Breast epithelium (tissue), 4 donors: ENCODE data around the gene ARHGEF4. TPM values are rescaled to one million over a fixed set of nuclear protein-coding genes. Genes with fewer than 3 reads are reported as not detected.

Experiments
- DNase-seq, 2 donors: peaks; one replicate each; pipeline ENCODE4 v3.0.0-alpha.2; 2019; ENCODE audit warnings: low spot score in 2 of 2
- H3K27ac ChIP-seq, 2 donors: fragments of 200-600 bp; sonication (generic) in 1 of 2; one replicate each; pipeline ENCODE4 v1.5.1; 2016 to 2019; ENCODE audit warnings: mild to moderate bottlenecking in 1 of 2
- H3K27me3 ChIP-seq, 2 donors: fragments of 200-600 bp; sonication (generic) in 1 of 2; one replicate each; pipeline versions ENCODE4 v1.5.1 to v1.6.0; 2017 to 2019; ENCODE audit warnings: control low read depth in 1 of 2, mild to moderate bottlenecking in 1 of 2
- H3K36me3 ChIP-seq: fragments of 200-600 bp; one replicate; pipeline ENCODE4 v1.5.1; 2019
- H3K4me1 ChIP-seq, 2 donors: fragments of 200-600 bp; sonication (generic); one replicate each; pipeline ENCODE4 v1.5.1; 2016 to 2019; ENCODE audit warnings: control low read depth in 1 of 2
- H3K4me3 ChIP-seq, 3 donors: fragments of 200-600 bp; sonication (generic); 1 replicate in 2 of 3; 2 replicates in 1 of 3; pipeline ENCODE4 v1.5.1; 2016 to 2019; ENCODE audit warnings: mild to moderate bottlenecking in 3 of 3, moderate library complexity in 2 of 3
- H3K9me3 ChIP-seq, 2 donors: fragments of 200-600 bp; sonication (generic) in 1 of 2; one replicate each; pipeline ENCODE4 v1.5.1; 2016 to 2019; ENCODE audit warnings: control low read depth in 1 of 2
- POLR2A ChIP-seq: fragments of 450-650 bp; IDR thresholded peaks from one replicate; pipeline ENCODE4 v1.6.1; 2016; ENCODE audit warnings: antibody characterized with exemption, mild to moderate bottlenecking, moderate library complexity
- POLR2AphosphoS5 ChIP-seq, 3 donors: sonication (generic); formaldehyde crosslinking; IDR thresholded peaks; one replicate each; pipeline ENCODE4 v1.6.1; 2017; ENCODE audit warnings: antibody characterized with exemption in 3 of 3
- intact Hi-C: fragments of 100-400 bp; cut with DNase I; formaldehyde crosslinking; loops from one replicate; pipeline ENCODE4 v1.15.1; 2023; ENCODE audit warnings: low total_unique reads
- total RNA-seq, 3 donors: library from RNA; depleted of rRNA; stranded (reverse); fragments of >200 nt; gene quantifications; one replicate each; pipeline ENCODE4 v1.1.0, GENCODE V29; 2016
- TF ChIP-seq, protein P1 (sequence below), 3 donors: fragments of 450-650 bp; IDR thresholded peaks; one replicate each; pipeline ENCODE4 v1.5.1; 2016 to 2017; ENCODE audit warnings: antibody characterized with exemption in 3 of 3, mild to moderate bottlenecking in 3 of 3, moderate library complexity in 3 of 3

ARHGEF4 gene, protein sequence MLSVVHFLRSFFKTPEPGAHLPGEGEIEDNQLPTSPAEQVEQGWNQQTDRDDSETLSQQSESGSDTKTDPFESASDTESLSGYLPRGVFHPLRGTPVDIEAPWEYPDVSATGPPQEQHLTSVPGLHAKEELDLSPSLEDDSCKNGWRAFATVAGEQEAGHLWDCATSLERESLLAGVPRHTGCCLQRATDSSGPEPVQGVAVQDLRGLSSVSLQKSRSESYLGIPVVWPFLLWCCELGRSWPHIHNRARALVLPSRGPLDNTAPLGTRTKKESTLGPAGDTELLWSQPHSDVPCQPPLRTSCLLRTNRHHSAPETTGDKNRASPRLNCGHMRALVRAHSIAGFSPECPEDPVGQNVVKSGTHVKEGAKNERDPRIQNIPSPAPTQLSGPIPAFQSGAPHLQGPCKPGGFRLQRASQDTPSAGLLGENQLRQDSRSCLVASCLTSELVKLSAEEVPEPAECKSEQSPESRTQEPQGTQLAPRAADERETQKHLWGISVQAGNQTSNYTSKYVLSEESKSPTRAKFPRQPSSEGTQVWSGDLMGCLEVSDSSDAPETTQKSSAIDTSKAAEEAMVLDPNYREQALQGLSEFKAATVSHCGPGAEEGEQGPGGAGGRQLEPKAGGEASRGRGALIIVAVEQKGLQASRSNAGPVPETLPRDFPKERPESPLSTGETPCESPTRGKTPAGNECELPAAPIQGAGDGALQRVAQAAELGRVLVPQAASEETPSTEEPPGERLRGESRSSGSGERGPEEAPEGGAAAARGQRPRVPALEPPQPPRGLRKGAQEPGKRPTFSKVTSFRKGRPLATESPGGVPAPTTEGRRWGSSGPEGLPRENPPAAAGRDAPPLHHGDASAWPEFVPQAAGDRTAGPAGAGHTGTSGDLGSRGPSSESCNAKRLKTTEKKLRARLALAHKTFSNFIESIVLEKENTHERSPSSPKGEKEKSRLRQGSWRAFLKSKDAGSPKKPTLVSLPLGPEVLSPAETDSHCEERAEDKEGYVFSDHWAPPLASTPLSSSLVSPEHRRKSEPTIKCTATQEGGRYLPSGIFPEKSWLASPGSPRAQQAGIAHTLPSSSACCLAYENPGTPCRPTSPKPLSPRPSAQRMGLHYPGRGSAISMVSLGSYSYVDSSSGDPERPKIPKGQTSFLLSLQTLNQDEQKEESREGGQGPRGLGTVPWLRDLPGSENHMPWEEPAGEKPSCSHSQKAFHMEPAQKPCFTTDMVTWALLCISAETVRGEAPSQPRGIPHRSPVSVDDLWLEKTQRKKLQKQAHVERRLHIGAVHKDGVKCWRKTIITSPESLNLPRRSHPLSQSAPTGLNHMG (N-terminal part only)
- 10 to 100 TPM in 1 of 3 donors, 1 to 10 TPM in 2; 7.5 to 10.1 (median 8.0) TPM for total RNA-seq

GRCh38 chr2:130836501-130837174 lies at the start of gene ARHGEF4:
TSS of gene ARHGEF4 (plus strand) at chr2:130836914. CDS start at chr2:130836954, 40 bp downstream.
- peak within 1 kb of the TSS; percentile 9 to 59 (median 52) for H3K4me3 ChIP-seq
- no peak within 1 kb of the TSS for H3K27ac ChIP-seq
- DNase-seq: no peak
- no peaks in the 10 kb centered on the region for H3K4me1 ChIP-seq
- no peaks in the 10 kb centered on the region for H3K9me3 ChIP-seq
- intact Hi-C loops: no loop called here
- no peaks in the 10 kb centered on the region for H3K36me3 ChIP-seq
- TF ChIP-seq, protein P1, sequence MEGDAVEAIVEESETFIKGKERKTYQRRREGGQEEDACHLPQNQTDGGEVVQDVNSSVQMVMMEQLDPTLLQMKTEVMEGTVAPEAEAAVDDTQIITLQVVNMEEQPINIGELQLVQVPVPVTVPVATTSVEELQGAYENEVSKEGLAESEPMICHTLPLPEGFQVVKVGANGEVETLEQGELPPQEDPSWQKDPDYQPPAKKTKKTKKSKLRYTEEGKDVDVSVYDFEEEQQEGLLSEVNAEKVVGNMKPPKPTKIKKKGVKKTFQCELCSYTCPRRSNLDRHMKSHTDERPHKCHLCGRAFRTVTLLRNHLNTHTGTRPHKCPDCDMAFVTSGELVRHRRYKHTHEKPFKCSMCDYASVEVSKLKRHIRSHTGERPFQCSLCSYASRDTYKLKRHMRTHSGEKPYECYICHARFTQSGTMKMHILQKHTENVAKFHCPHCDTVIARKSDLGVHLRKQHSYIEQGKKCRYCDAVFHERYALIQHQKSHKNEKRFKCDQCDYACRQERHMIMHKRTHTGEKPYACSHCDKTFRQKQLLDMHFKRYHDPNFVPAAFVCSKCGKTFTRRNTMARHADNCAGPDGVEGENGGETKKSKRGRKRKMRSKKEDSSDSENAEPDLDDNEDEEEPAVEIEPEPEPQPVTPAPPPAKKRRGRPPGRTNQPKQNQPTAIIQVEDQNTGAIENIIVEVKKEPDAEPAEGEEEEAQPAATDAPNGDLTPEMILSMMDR (IDR thresholded peaks at IDR 0.05): no peak
- TF ChIP-seq POLR2A (no peak), POLR2AphosphoS5 (IDR thresholded peaks at IDR 0.05) (no peak)
- peaks cover 0 to 52% of the 10 kb centered on the region in 2 donors for H3K27me3 ChIP-seq

DNA sequence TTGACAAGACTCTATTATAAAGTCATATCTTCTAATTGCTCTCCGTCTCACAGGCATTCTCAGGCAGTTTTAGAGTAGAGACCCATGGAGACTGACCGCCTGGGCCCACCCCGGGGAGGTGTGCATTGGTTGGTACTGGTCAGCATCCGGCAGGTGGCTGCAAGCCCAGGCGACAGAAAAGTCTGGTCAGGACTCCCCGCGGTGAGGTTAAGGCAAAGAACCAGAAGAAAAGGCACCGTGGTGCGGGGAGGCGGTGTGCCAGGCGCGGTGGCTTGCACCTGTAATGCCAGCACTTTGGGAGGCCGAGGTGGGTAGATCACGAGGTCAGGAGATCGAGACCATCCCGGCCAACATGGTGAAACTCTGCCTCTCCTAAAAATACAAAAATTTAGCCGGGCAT lies 48.9 kb upstream of the ARHGEF4 start:
- Histone ChIP-seq H3K36me3 (no peaks in the 10 kb centered on the region), H3K4me1 (no peaks in the 10 kb centered on the region), H3K9me3 (no peaks in the 10 kb centered on the region), H3K4me3 (no peak overlapping the region), H3K27me3 (no peaks in the 10 kb centered on the region), H3K27ac (no peak overlapping the region)
- TF ChIP-seq, protein P1 (IDR thresholded peaks at IDR 0.05): no peak
- TF ChIP-seq POLR2A (no peak), POLR2AphosphoS5 (IDR thresholded peaks at IDR 0.05) (no peak)
- intact Hi-C loops: no loop called here
- no peak for DNase-seq

DNA sequence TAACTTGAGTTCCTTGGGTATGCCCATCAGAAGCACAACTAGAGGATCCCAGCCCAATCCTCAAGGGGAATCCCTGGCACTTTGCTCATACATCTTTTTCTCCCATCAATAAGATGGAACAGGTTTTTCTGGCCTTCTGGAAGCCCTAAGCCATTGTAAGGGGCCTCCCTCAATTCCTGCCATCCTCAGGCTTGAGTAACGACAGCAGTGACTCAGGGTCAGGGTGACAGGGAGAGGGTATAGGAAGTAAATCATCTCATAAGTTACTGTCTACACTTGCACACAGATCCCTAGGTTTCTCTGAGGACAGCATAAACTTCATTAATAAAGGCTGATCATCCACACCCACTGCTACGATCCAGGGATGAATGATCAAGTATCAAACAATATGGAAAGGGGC lies 46.4 kb upstream of the ARHGEF4 start:
- H3K9me3 ChIP-seq: no peaks in the 10 kb centered on the region
- peaks cover 0 to 2% of the 10 kb centered on the region in 2 donors for H3K27me3 ChIP-seq
- H3K36me3 ChIP-seq: no peaks in the 10 kb centered on the region
- no peak for TF ChIP-seq POLR2AphosphoS5 (IDR thresholded peaks at IDR 0.05)
- TF ChIP-seq, protein P1 (IDR thresholded peaks at IDR 0.05): no peak
- TF ChIP-seq POLR2A: no peak
- intact Hi-C loops: loop anchor here (10.0 kb wide), 1 partner anchor 84 kb away; no protein-coding TSS in a partner anchor
- DNase-seq: no peak
- H3K4me1 ChIP-seq: no peaks in the 10 kb centered on the region
- H3K27ac ChIP-seq: no peak overlapping the region
- no peak overlapping the region for H3K4me3 ChIP-seq

DNA sequence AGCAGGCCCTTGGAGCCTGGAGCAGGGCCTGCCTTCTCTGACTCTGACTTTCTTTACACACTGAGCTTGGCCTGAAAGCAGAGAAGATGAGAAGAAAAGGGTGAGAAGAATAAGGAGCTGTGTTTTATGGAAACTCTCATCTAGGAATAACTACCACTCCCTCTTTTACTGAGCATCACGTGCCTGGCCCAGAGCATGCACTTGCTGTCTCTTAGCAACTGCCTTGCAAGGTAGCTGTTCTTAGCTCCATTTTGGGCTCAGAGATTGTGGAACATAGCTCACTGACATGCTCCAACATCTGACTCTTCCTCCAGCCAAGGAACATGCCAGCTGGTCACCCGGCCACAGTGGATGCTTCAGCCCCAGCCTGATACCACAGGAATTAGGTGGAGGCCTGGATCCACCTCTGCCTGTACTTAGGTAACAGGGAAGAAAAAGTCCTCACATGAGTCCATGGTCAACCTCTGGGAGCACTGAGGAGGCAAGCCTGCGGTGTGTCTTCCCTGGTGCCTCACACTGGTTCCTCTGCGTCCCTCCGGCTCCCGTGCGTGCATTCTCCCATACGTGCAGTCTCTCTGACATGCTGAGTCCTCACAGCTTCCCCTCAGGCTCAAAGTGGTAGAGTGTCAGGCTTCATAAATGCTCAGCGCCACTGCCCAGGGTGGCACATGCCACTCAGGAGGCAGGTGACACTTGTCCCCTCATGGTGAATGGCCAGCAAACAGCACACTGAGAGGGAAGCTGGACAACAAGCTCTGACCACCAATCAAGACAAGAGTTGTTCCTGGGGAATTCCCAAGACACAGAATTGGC lies 45.7 kb upstream of the ARHGEF4 start:
- no peaks in the 10 kb centered on the region for H3K9me3 ChIP-seq
- TF ChIP-seq POLR2AphosphoS5 (IDR thresholded peaks at IDR 0.05): no peak
- TF ChIP-seq, protein P1 (IDR thresholded peaks at IDR 0.05): no peak
- TF ChIP-seq POLR2A: no peak
- no peak overlapping the region for H3K4me3 ChIP-seq
- intact Hi-C loops: loop anchor here (10.0 kb wide), 1 partner anchor 84 kb away; no protein-coding TSS in a partner anchor
- H3K36me3 ChIP-seq: no peaks in the 10 kb centered on the region
- no peaks in the 10 kb centered on the region for H3K4me1 ChIP-seq
- no peak overlapping the region for H3K27ac ChIP-seq
- peaks cover 0 to 2% of the 10 kb centered on the region in 2 donors for H3K27me3 ChIP-seq
- no peak for DNase-seq
